ENCODE data around the gene CER1.

DNA sequence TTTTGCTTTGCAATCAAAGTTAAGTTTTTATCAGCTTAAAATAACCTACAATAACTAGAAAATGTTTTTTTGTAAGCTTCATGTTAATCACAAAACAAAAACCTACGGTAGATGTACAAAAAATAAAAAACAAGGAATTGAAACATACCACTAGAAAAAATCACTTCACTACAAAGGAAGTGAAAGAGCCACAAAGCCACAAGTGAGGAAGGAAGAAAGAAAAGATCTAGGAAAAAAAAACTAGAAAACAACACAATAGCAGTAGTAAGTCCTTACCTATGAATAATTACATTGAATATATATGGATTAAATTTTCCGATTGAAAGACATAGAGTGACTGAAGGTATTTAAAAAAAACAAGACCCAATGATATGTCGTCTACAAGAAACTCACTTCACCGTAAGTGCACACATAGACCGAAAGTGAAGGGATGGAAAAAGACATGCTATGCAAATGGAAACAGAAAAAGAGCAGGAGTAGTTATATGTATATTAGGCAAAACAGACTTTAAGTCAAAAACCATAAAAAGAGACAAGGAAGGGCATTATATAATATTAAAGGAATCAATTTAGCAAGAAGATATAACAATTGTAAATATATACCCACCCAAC, 15.9 kb downstream of the CER1 start:
- TF ChIP-seq, protein P1, sequence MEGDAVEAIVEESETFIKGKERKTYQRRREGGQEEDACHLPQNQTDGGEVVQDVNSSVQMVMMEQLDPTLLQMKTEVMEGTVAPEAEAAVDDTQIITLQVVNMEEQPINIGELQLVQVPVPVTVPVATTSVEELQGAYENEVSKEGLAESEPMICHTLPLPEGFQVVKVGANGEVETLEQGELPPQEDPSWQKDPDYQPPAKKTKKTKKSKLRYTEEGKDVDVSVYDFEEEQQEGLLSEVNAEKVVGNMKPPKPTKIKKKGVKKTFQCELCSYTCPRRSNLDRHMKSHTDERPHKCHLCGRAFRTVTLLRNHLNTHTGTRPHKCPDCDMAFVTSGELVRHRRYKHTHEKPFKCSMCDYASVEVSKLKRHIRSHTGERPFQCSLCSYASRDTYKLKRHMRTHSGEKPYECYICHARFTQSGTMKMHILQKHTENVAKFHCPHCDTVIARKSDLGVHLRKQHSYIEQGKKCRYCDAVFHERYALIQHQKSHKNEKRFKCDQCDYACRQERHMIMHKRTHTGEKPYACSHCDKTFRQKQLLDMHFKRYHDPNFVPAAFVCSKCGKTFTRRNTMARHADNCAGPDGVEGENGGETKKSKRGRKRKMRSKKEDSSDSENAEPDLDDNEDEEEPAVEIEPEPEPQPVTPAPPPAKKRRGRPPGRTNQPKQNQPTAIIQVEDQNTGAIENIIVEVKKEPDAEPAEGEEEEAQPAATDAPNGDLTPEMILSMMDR (conservative IDR thresholded peaks at IDR 0.05): no peak
- TF ChIP-seq ZFX (IDR thresholded peaks at IDR 0.05): no peak

Measured in C4-2B (cell line).